Measurements from ENCODE around the gene IFT122. TPM values are rescaled to one million over a fixed set of nuclear protein-coding genes. Genes with fewer than 3 reads are reported as not detected.

Gene IFT122
- total RNA-seq, 1 donor from 2014 or later = 17.7 TPM

DNA sequence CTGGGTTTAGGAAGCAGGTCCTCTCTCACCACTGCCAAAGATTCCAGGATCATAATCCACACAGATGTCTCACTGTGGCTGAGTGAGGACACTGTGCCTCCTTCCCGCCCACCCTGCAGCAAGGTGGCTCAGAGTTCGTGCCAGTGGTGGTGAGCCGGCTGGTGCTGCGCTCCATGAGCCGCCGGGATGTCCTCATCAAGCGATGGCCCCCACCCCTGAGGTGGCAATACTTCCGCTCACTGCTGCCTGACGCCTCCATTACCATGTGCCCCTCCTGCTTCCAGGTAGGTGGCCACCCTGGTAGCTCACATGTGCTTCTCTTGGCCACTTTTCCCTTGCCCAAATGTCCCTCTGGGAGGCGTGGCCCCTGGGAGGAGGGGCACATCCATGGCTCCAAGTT is 79.4 kb downstream of the IFT122 start:
- Histone ChIP-seq H3K4me2 (ENCODE audit: low read length) (no peak overlapping the region), H3K27ac (ENCODE audit: low read depth, low read length) (no peak overlapping the region), H3K27me3 (ENCODE audit: insufficient read depth, low read length) (no peaks in the 10 kb centered on the region), H3K9ac (ENCODE audit: low read length) (no peak overlapping the region), H2AFZ (ENCODE audit: low read depth, low read length) (no peak overlapping the region), H3K4me3 (ENCODE audit: insufficient read depth, low read depth, low read length) (no peak overlapping the region), H3K36me3 (ENCODE audit: insufficient read depth, low read length) (no peaks in the 10 kb centered on the region), H3K9me3 (ENCODE audit: insufficient read depth, low read depth, low read length) (no peaks in the 10 kb centered on the region), H3K79me2 (ENCODE audit: insufficient read depth, low read length) (no peaks in the 10 kb centered on the region), H4K20me1 (ENCODE audit: insufficient read depth, low read length) (no peaks in the 10 kb centered on the region), H3K4me1 (ENCODE audit: insufficient read depth, low read length) (no peaks in the 10 kb centered on the region)
- DNase-seq (ENCODE audit: low read depth) (no peak), FAIRE-seq (no peak)
- Mint-ChIP-seq H3K27ac (ENCODE audit: unreplicated experiment) (no peak overlapping the region), H3K27me3 (ENCODE audit: low read depth, unreplicated experiment) (peaks cover 20% of the 10 kb centered on the region), H3K36me3 (ENCODE audit: low read depth, unreplicated experiment) (peaks cover 6% of the 10 kb centered on the region), H3K4me1 (ENCODE audit: low read depth, unreplicated experiment) (no peaks in the 10 kb centered on the region), H3K4me3 (ENCODE audit: unreplicated experiment) (no peak overlapping the region), H3K9me3 (ENCODE audit: unreplicated experiment) (peaks cover 2% of the 10 kb centered on the region)
- TF ChIP-seq, protein P1, sequence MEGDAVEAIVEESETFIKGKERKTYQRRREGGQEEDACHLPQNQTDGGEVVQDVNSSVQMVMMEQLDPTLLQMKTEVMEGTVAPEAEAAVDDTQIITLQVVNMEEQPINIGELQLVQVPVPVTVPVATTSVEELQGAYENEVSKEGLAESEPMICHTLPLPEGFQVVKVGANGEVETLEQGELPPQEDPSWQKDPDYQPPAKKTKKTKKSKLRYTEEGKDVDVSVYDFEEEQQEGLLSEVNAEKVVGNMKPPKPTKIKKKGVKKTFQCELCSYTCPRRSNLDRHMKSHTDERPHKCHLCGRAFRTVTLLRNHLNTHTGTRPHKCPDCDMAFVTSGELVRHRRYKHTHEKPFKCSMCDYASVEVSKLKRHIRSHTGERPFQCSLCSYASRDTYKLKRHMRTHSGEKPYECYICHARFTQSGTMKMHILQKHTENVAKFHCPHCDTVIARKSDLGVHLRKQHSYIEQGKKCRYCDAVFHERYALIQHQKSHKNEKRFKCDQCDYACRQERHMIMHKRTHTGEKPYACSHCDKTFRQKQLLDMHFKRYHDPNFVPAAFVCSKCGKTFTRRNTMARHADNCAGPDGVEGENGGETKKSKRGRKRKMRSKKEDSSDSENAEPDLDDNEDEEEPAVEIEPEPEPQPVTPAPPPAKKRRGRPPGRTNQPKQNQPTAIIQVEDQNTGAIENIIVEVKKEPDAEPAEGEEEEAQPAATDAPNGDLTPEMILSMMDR (IDR thresholded peaks at IDR 0.05; ENCODE audit: insufficient read depth, low read depth, low read length) = no peak
- TF ChIP-seq EZH2 (IDR thresholded peaks at IDR 0.05; ENCODE audit: insufficient read depth, low read length) = no peak

DNA sequence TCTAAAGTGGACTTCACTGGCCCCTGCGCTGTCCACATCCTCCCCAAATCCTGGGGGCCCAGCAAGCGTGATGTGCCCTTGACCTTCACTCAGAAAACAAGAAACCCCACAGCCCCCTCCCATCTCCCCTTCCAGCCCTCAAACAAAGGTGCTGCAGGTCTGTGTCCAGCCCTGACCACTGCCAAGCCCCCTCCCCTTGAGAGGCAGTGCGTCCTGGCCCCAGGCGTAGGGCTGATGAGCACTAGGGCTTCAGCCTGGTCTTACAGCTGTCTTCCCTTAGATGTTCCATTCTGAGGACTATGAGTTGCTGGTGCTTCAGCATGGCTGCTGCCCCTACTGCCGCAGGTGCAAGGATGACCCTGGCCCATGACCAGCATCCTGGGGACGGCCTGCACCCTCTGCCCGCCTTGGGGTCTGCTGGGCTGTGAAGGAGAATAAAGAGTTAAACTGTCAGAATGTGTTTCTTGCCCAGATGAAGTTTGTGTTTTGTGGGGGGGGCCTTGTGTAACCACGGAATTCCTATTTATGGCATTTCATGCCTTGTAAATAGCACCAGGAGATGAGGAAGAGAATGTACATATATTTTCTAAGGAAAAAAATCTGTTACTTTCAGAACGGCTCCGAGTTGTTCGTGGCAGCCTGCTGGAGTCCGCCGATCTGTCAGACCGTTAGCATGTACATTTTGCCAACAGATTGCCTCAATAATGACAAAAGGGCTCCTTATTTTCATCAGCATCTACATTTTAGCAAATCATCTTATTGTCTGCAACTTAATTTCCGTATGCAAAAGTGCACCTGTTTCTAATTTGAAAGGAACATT is 80.1 kb downstream of the IFT122 start:
- H3K4me3 Mint-ChIP-seq (ENCODE audit: unreplicated experiment) = no peak overlapping the region
- Histone ChIP-seq H3K9ac (ENCODE audit: low read length) (no peak overlapping the region), H3K79me2 (ENCODE audit: insufficient read depth, low read length) (no peaks in the 10 kb centered on the region), H3K4me1 (ENCODE audit: insufficient read depth, low read length) (no peaks in the 10 kb centered on the region), H3K27me3 (ENCODE audit: insufficient read depth, low read length) (no peaks in the 10 kb centered on the region), H3K9me3 (ENCODE audit: insufficient read depth, low read depth, low read length) (no peaks in the 10 kb centered on the region), H3K4me3 (ENCODE audit: insufficient read depth, low read depth, low read length) (no peak overlapping the region), H3K27ac (ENCODE audit: low read depth, low read length) (no peak overlapping the region), H3K4me2 (ENCODE audit: low read length) (no peak overlapping the region), H2AFZ (ENCODE audit: low read depth, low read length) (no peak overlapping the region), H3K36me3 (ENCODE audit: insufficient read depth, low read length) (no peaks in the 10 kb centered on the region), H4K20me1 (ENCODE audit: insufficient read depth, low read length) (no peaks in the 10 kb centered on the region)
- no peak for FAIRE-seq
- H3K36me3 Mint-ChIP-seq (ENCODE audit: low read depth, unreplicated experiment) = peaks cover 6% of the 10 kb centered on the region
- DNase-seq (ENCODE audit: low read depth) = no peak
- peaks cover 2% of the 10 kb centered on the region for H3K9me3 Mint-ChIP-seq (ENCODE audit: unreplicated experiment)
- TF ChIP-seq, protein P1 (IDR thresholded peaks at IDR 0.05; ENCODE audit: insufficient read depth, low read depth, low read length) = no peak
- no peak for TF ChIP-seq EZH2 (IDR thresholded peaks at IDR 0.05; ENCODE audit: insufficient read depth, low read length)
- H3K27ac Mint-ChIP-seq (ENCODE audit: unreplicated experiment) = no peak overlapping the region
- no peaks in the 10 kb centered on the region for H3K4me1 Mint-ChIP-seq (ENCODE audit: low read depth, unreplicated experiment)
- peaks cover 22% of the 10 kb centered on the region for H3K27me3 Mint-ChIP-seq (ENCODE audit: low read depth, unreplicated experiment)

DNA sequence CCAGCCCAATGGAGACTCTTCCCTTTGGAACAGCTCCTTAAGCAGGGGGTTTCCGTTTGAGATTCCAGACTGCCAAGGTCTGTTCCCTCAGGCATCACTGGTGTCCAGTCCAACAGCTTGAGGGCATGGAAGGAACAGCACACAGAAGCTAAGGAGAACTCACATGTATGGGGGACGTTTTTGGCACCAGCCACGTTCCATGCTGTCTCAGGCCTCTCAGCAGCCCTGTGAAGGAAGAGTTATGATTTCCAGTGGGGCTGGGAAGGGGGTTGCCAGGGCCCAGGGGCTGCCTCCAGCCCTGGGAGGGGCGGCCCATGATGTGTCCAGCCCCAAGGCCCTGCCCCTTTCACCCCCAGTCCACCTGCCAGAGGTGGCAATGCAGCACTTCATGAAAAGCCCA is 80.9 kb downstream of the IFT122 start:
- peaks cover 22% of the 10 kb centered on the region for H3K27me3 Mint-ChIP-seq (ENCODE audit: low read depth, unreplicated experiment)

More for the DNA sequence above, 80.9 kb downstream of the IFT122 start:
- FAIRE-seq (no peak), DNase-seq (ENCODE audit: low read depth) (no peak)
- H3K9me3 Mint-ChIP-seq (ENCODE audit: unreplicated experiment) = peaks cover 2% of the 10 kb centered on the region
- H3K9me3 ChIP-seq (ENCODE audit: insufficient read depth, low read depth, low read length) = no peaks in the 10 kb centered on the region
- no peaks in the 10 kb centered on the region for H3K27me3 ChIP-seq (ENCODE audit: insufficient read depth, low read length)
- H3K4me3 Mint-ChIP-seq (ENCODE audit: unreplicated experiment) = no peak overlapping the region
- TF ChIP-seq, protein P1 (IDR thresholded peaks at IDR 0.05; ENCODE audit: insufficient read depth, low read depth, low read length) = no peak
- no peak for TF ChIP-seq EZH2 (IDR thresholded peaks at IDR 0.05; ENCODE audit: insufficient read depth, low read length)
- no peak overlapping the region for H3K4me2 ChIP-seq (ENCODE audit: low read length)
- no peaks in the 10 kb centered on the region for H3K36me3 ChIP-seq (ENCODE audit: insufficient read depth, low read length)
- H3K79me2 ChIP-seq (ENCODE audit: insufficient read depth, low read length) = no peaks in the 10 kb centered on the region
- H2AFZ ChIP-seq (ENCODE audit: low read depth, low read length) = no peak overlapping the region
- no peak overlapping the region for H3K27ac Mint-ChIP-seq (ENCODE audit: unreplicated experiment)
- no peak overlapping the region for H3K4me3 ChIP-seq (ENCODE audit: insufficient read depth, low read depth, low read length)
- H3K27ac ChIP-seq (ENCODE audit: low read depth, low read length) = no peak overlapping the region
- H4K20me1 ChIP-seq (ENCODE audit: insufficient read depth, low read length) = no peaks in the 10 kb centered on the region
- no peaks in the 10 kb centered on the region for H3K4me1 ChIP-seq (ENCODE audit: insufficient read depth, low read length)
- peaks cover 6% of the 10 kb centered on the region for H3K36me3 Mint-ChIP-seq (ENCODE audit: low read depth, unreplicated experiment)
- no peak overlapping the region for H3K9ac ChIP-seq (ENCODE audit: low read length)
- H3K4me1 Mint-ChIP-seq (ENCODE audit: low read depth, unreplicated experiment) = no peaks in the 10 kb centered on the region
